A549 (cell line): ENCODE results near the gene P4HA1. TPM values are rescaled to one million over a fixed set of nuclear protein-coding genes. Genes with fewer than 3 reads are reported as not detected.

Experiments used
- ATAC-seq, 2 experiments: fragments of 200-7000 bp in 1 of 2; fragments of >200 bp in 1 of 2; cut with Nextera tagmentation in 1 of 2; cut with Tn5 transposase in 1 of 2; 3 replicates each; pipeline versions ENCODE4 v1.8.0 to v1.9.1; 2018 to 2020; ENCODE audit warnings: mild to moderate bottlenecking in 1 of 2, moderate library complexity in 1 of 2
- CTCF ChIA-PET: fragments of 300-600 bp; sonication (Branson Sonifier 250); formaldehyde crosslinking; extraction: SDS; loops from one replicate; lab custom pipeline; 2021; ENCODE audit warnings: antibody characterized with exemption, inconsistent platforms; lab: Yijun Ruan, JAX
- POLR2A ChIA-PET: fragments of 350-600 bp; formaldehyde crosslinking; extraction: SDS; loops from one replicate; lab custom pipeline; 2021; ENCODE audit warnings: antibody characterized with exemption, inconsistent platforms; lab: Yijun Ruan, JAX
- DNase-seq, 2 experiments: peaks; one replicate each; pipeline versions ENCODE4 v3.0.0 to v3.0.0-alpha.2; 2011 to 2016; ENCODE audit warnings: low read depth in 1 of 2, low spot score in 1 of 2
- FAIRE-seq: peaks from 2 replicates; lab custom pipeline; 2011; peaks lifted over from hg19 to GRCh38; lab: Jason Lieb, UNC
- H3K27ac ChIP-seq, 2 experiments: fragments of >200 bp; sonication (Bioruptor Twin); formaldehyde crosslinking; 3 replicates each; pipeline ENCODE4 v1.5.1; 2016 to 2017
- H3K4me1 ChIP-seq: fragments of >200 bp; sonication (Bioruptor Twin); formaldehyde crosslinking; 3 replicates; pipeline ENCODE4 v1.6.1; 2016
- H3K4me2 ChIP-seq: fragments of >200 bp; sonication (Bioruptor Twin); formaldehyde crosslinking; 3 replicates; pipeline ENCODE4 v1.6.1; 2016
- H3K4me3 ChIP-seq: fragments of >200 bp; sonication (Bioruptor Twin); formaldehyde crosslinking; 3 replicates; pipeline ENCODE4 v1.5.1; 2016
- H3K9me3 ChIP-seq: fragments of >200 bp; sonication (Bioruptor Twin); formaldehyde crosslinking; 3 replicates; pipeline ENCODE4 v1.6.1; 2016
- BCL3 ChIP-seq: fragments of >200 bp; sonication (Bioruptor Twin); formaldehyde crosslinking; IDR thresholded peaks from 3 replicates; pipeline ENCODE4 v1.6.1; 2016
- CBX8 ChIP-seq: fragments of 200-600 bp; sonication (generic); IDR thresholded peaks from 2 replicates; pipeline ENCODE4 v1.6.1; 2016
- CEBPB ChIP-seq, 2 experiments: fragments of >200 bp in 1 of 2; sonication (Bioruptor Twin) in 1 of 2; formaldehyde crosslinking in 1 of 2; IDR thresholded peaks; 2 replicates each; pipeline ENCODE4 v1.6.1; 2012 to 2016
- CHD4 ChIP-seq: fragments of 200-600 bp; sonication (generic); IDR thresholded peaks from 2 replicates; pipeline ENCODE4 v1.6.1; 2016; ENCODE audit warnings: antibody characterized with exemption, mild to moderate bottlenecking, borderline replicate concordance
- CTCF ChIP-seq: fragments of >200 bp; sonication (Bioruptor Twin); formaldehyde crosslinking; IDR thresholded peaks from 3 replicates; pipeline ENCODE4 v1.5.1; 2016
- E2F6 ChIP-seq: IDR thresholded peaks from 2 replicates; pipeline ENCODE4 v1.6.1; 2012; ENCODE audit warnings: low read depth, borderline replicate concordance
- EHF ChIP-seq: fragments of 250-450 bp; sonication (Bioruptor Pico); IDR thresholded peaks from 2 replicates; pipeline ENCODE4 v1.5.0; 2020; ENCODE audit warnings: mild to moderate bottlenecking
- ELK1 ChIP-seq: fragments of 150-350 bp; IDR thresholded peaks from 2 replicates; pipeline ENCODE4 v1.6.1; 2014; ENCODE audit warnings: low read depth, mild to moderate bottlenecking, low read length
- HES2 ChIP-seq: fragments of >200 bp; sonication (Bioruptor Twin); formaldehyde crosslinking; IDR thresholded peaks from 2 replicates; pipeline ENCODE4 v1.6.1; 2016
- HOXB5 ChIP-seq: fragments of 250-450 bp; sonication (Bioruptor Pico); IDR thresholded peaks from 2 replicates; pipeline ENCODE4 v1.5.0; 2020; ENCODE audit warnings: mild to moderate bottlenecking, moderate library complexity
- MAFK ChIP-seq: fragments of 450-650 bp; IDR thresholded peaks from 2 replicates; pipeline ENCODE4 v1.6.1; 2014; ENCODE audit not compliant: partially characterized antibody
- NR3C1 ChIP-seq: fragments of >200 bp; sonication (Bioruptor Twin); formaldehyde crosslinking; IDR thresholded peaks from 3 replicates; pipeline ENCODE4 v1.6.1; 2017
- POLR2A ChIP-seq: IDR thresholded peaks from 2 replicates; pipeline ENCODE4 v1.6.1; 2012; ENCODE audit warnings: mild to moderate bottlenecking, low read length
- POLR2AphosphoS2 ChIP-seq: conservative IDR thresholded peaks from 2 replicates; pipeline ENCODE4 v1.6.1; 2012; ENCODE audit warnings: low read length, improper control_type of control experiment, inconsistent platforms
- RAD21 ChIP-seq, 2 experiments: fragments of >200 bp in 1 of 2; sonication (Bioruptor Twin) in 1 of 2; formaldehyde crosslinking in 1 of 2; IDR thresholded peaks in 1 of 2; conservative IDR thresholded peaks in 1 of 2; 2 replicates in 1 of 2; 3 replicates in 1 of 2; pipeline ENCODE4 v1.6.1; 2012 to 2018; ENCODE audit warnings: inconsistent platforms in 1 of 2
- RARB ChIP-seq: fragments of 250-450 bp; sonication (Bioruptor Pico); IDR thresholded peaks from 2 replicates; pipeline ENCODE4 v1.8.0; 2021; ENCODE audit warnings: mild to moderate bottlenecking, moderate library complexity
- RCOR1 ChIP-seq: fragments of 150-350 bp; IDR thresholded peaks from 2 replicates; pipeline ENCODE4 v1.6.1; 2014; ENCODE audit warnings: antibody characterized with exemption, low read length, low read depth
- REST ChIP-seq: fragments of 200-600 bp; sonication (generic); IDR thresholded peaks from 2 replicates; pipeline ENCODE4 v1.6.1; 2016; ENCODE audit warnings: antibody characterized with exemption, mild to moderate bottlenecking, moderate library complexity
- SREBF2 ChIP-seq: fragments of 450-650 bp; IDR thresholded peaks from 2 replicates; pipeline ENCODE4 v1.6.1; 2014; ENCODE audit warnings: mild to moderate bottlenecking, moderate library complexity
- ZC3H11A ChIP-seq: fragments of 450-650 bp; IDR thresholded peaks from 2 replicates; pipeline ENCODE4 v1.6.1; 2014; ENCODE audit warnings: antibody characterized with exemption, mild to moderate bottlenecking
- ZFP36 ChIP-seq: fragments of 450-650 bp; IDR thresholded peaks from 2 replicates; pipeline ENCODE4 v1.6.1; 2014; ENCODE audit warnings: borderline replicate concordance; ENCODE audit not compliant: partially characterized antibody
- ZNF302 ChIP-seq: fragments of 250-450 bp; sonication (Bioruptor Pico); IDR thresholded peaks from 2 replicates; pipeline ENCODE4 v1.9.0; 2021; ENCODE audit warnings: inconsistent platforms, mild to moderate bottlenecking, moderate library complexity
- WGBS: methylation state at CpG from one replicate; pipeline ENCODE4 v1.1.6; 2017; ENCODE audit errors: missing lambda C conversion rate; 5-methylcytosine and 5-hydroxymethylcytosine counted together
- polyA plus RNA-seq, 4 experiments: library from polyadenylated mRNA; depleted of rRNA in 3 of 4; stranded (reverse); fragments of >200 nt; fragmentation: RNase III in 1 of 4; extraction: RNeasy Plus Mini Kit Qiagen cat#74134 plus additional on column Dnase treatment in 1 of 4; gene quantifications; 2 replicates in 3 of 4; 3 replicates in 1 of 4; pipeline ENCODE4 v1.2.3, GENCODE V29; 2011 to 2017

Gene P4HA1
- polyA plus RNA-seq, 2 of the 4 experiments (the other 2 are of a cell fraction), result 23.7 to 49.0 TPM

- TF ChIP-seq POLR2A (no peak), CHD4 (no peak), HOXB5 (no peak), ZNF302 (no peak), CEBPB (IDR thresholded peaks at IDR 0.05) (no peak)
These were observed 75.6 kb downstream of the P4HA1 start (continued) for GRCh38 chr10:73021050-73021449.

GRCh38 chr10:73019100-73019499 lies 77.6 kb downstream of the P4HA1 start:
- Histone ChIP-seq H3K9me3 (no peaks in the 10 kb centered on the region), H3K4me3 (no peak overlapping the region), H3K4me2 (no peak overlapping the region), H3K4me1 (peaks cover 7% of the 10 kb centered on the region; the same call in 2 of the 3 replicates), H3K27ac (no peak overlapping the region)
- no peak for TF ChIP-seq MAFK
- TF ChIP-seq RCOR1, result no peak
- TF ChIP-seq RAD21 (conservative IDR thresholded peaks at IDR 0.05 in 1 of 2, IDR thresholded peaks at IDR 0.05 in 1 of 2), result no peak
- TF ChIP-seq E2F6, result no peak
- no peak for TF ChIP-seq EHF (CRISPR knock-in tag)
- no peak for TF ChIP-seq SREBF2
- TF ChIP-seq ELK1, result no peak
- TF ChIP-seq BCL3, result no peak
- no peak for TF ChIP-seq CHD4
- no peak for TF ChIP-seq HES2
- TF ChIP-seq CEBPB (IDR thresholded peaks at IDR 0.05), result no peak
- no peak for TF ChIP-seq POLR2AphosphoS2
- TF ChIP-seq RARB (CRISPR knock-in tag), result no peak
- no peak for TF ChIP-seq REST
- TF ChIP-seq NR3C1, result no peak
- no peak for TF ChIP-seq CBX8
- POLR2A ChIA-PET, result no interaction called here
- ATAC-seq, result no peak
- CTCF ChIA-PET, result no interaction called here
- FAIRE-seq, result no peak
- WGBS, result 100% methylated on average over 1 of the region's 1 CpG
- no peak for DNase-seq

GRCh38 chr10:73018632-73019031 lies 78.0 kb downstream of the P4HA1 start:
- peak in 1 of 2 experiments; percentile 29; a peak in 1 of 6 replicates for ATAC-seq
- FAIRE-seq, result no peak
- CTCF ChIA-PET, result interaction anchor here (0.8 kb wide), 1 partner anchor 141 kb away, joined by 3 read pairs; no protein-coding TSS in a partner anchor
- WGBS, result 100% methylated on average over 1 of the region's 1 CpG
- TF ChIP-seq ZFP36 (no peak), CTCF (no peak), ZC3H11A (no peak)
- TF ChIP-seq, all 56 proteins: peak for 0
- POLR2A ChIA-PET, result no interaction called here
- Histone ChIP-seq H3K4me3 (no peak overlapping the region), H3K27ac (no peak overlapping the region), H3K4me1 (peaks cover 7% of the 10 kb centered on the region; the same call in 2 of the 3 replicates), H3K9me3 (no peaks in the 10 kb centered on the region), H3K4me2 (no peak overlapping the region)
- DNase-seq, result no peak
